Transverse colon (tissue), 4 donors: ENCODE measurements around the gene LCN12. TPM values are rescaled to one million over a fixed set of nuclear protein-coding genes. Genes with fewer than 3 reads are reported as not detected.

Source experiments
- DNase-seq: peaks from one replicate; pipeline ENCODE4 v3.0.0-alpha.2; 2019
- H3K27ac ChIP-seq, 4 donors: fragments of 200-600 bp; sonication (generic); 2 replicates each; pipeline ENCODE4 v1.5.1; 2016 to 2018; ENCODE audit warnings: inconsistent platforms in 4 of 4
- H3K27me3 ChIP-seq: fragments of 200-600 bp; sonication (generic); 2 replicates; pipeline ENCODE4 v1.5.1; 2017; ENCODE audit warnings: inconsistent platforms
- H3K36me3 ChIP-seq, 4 donors: fragments of 200-600 bp; sonication (generic); 2 replicates each; pipeline ENCODE4 v1.5.1; 2017 to 2019; ENCODE audit warnings: inconsistent platforms in 4 of 4
- H3K4me1 ChIP-seq, 4 donors: fragments of 200-600 bp; sonication (generic); 2 replicates each; pipeline ENCODE4 v1.5.1; 2017 to 2020; ENCODE audit warnings: inconsistent platforms in 4 of 4
- H3K4me3 ChIP-seq, 4 donors: fragments of 200-600 bp; sonication (generic); 1 replicate in 1 of 4; 2 replicates in 3 of 4; pipeline versions ENCODE4 v1.5.1 to v1.6.1; 2017 to 2019; ENCODE audit warnings: inconsistent platforms in 4 of 4
- H3K9me3 ChIP-seq, 2 donors: fragments of 200-600 bp; sonication (generic); 2 replicates each; pipeline ENCODE4 v1.5.1; 2017 to 2019; ENCODE audit warnings: inconsistent platforms in 2 of 2
- CTCF ChIP-seq, 5 experiments: fragments of 200-600 bp in 3 of 5; fragments of 450-650 bp in 2 of 5; sonication (generic) in 3 of 5; IDR thresholded peaks; 1 replicate in 2 of 5; 2 replicates in 3 of 5; pipeline ENCODE4 v1.5.1; 2016 to 2017; ENCODE audit warnings: antibody characterized with exemption in 5 of 5, inconsistent platforms in 3 of 5, mild to moderate bottlenecking in 2 of 5, moderate library complexity in 1 of 5
- EP300 ChIP-seq: sonication (generic); formaldehyde crosslinking; IDR thresholded peaks from one replicate; pipeline ENCODE4 v1.6.1; 2017; ENCODE audit warnings: antibody characterized with exemption, low read depth
- POLR2A ChIP-seq: fragments of 450-650 bp; IDR thresholded peaks from one replicate; pipeline ENCODE4 v1.6.1; 2016; ENCODE audit warnings: antibody characterized with exemption, mild to moderate bottlenecking, moderate library complexity
- POLR2AphosphoS5 ChIP-seq, 3 donors: sonication (generic); formaldehyde crosslinking; IDR thresholded peaks; one replicate each; pipeline ENCODE4 v1.6.1; 2016; ENCODE audit warnings: antibody characterized with exemption in 3 of 3
- WGBS, 2 donors: methylation state at CpG; one replicate each; pipeline ENCODE4 v1.1.5; 2018; ENCODE audit warnings: low coverage in 1 of 2; 5-methylcytosine and 5-hydroxymethylcytosine counted together
- in situ Hi-C, 4 donors: fragments of 200-750 bp; cut with MboI; loops; one replicate each; pipeline versions ENCODE4 v1.15.0 to v1.15.1; 2017; ENCODE audit warnings: low sequenced_read_pairs in 3 of 4, low pct_ligation_motif_present in 1 of 4, low pct_unique_long_range_greater_than_20kb in 1 of 4
- intact Hi-C: fragments of 100-400 bp; cut with DNase I; formaldehyde crosslinking; loops from one replicate; pipeline ENCODE4 v1.15.1; 2023; ENCODE audit warnings: low total_unique reads
- total RNA-seq, 4 donors: library from RNA; depleted of rRNA; stranded (reverse); fragments of >200 nt; gene quantifications; one replicate each; pipeline ENCODE4 v1.1.0, GENCODE V29; 2016

The LCN12 gene
- total RNA-seq, 4 donors from 2014 or later: 1.2 to 52.7 (median 5.5) TPM

- no peak overlapping the region for H3K4me3 ChIP-seq
- no peaks in the 10 kb centered on the region for H3K9me3 ChIP-seq
- H3K27ac ChIP-seq: no peak overlapping the region
- no peak for DNase-seq
- no peaks in the 10 kb centered on the region for H3K27me3 ChIP-seq
- intact Hi-C loops: no loop called here
- WGBS, 2 donors: 80 to 87% methylated on average over 1 of the region's 1 CpG
- H3K4me1 ChIP-seq: no peaks in the 10 kb centered on the region
- no peaks in the 10 kb centered on the region for H3K36me3 ChIP-seq
- in situ Hi-C loops: no loop called here
- TF ChIP-seq EP300: no peak
- TF ChIP-seq POLR2AphosphoS5 (IDR thresholded peaks at IDR 0.05): no peak
- TF ChIP-seq CTCF (IDR thresholded peaks at IDR 0.05): no peak
- TF ChIP-seq POLR2A: no peak
Observed at GRCh38 chr9:136957461-136957860, 5.4 kb downstream of the LCN12 start.

- TF ChIP-seq EP300: no peak
- no peak for TF ChIP-seq CTCF (IDR thresholded peaks at IDR 0.05)
- no peak for TF ChIP-seq POLR2AphosphoS5 (IDR thresholded peaks at IDR 0.05)
- TF ChIP-seq POLR2A: no peak
- DNase-seq: no peak
- H3K4me1 ChIP-seq: no peaks in the 10 kb centered on the region
- H3K9me3 ChIP-seq: no peaks in the 10 kb centered on the region
- in situ Hi-C loops (no loop called here), intact Hi-C loops (no loop called here)
- no peak overlapping the region for H3K4me3 ChIP-seq
- 91% methylated on average over 6 of the region's 6 CpGs; no CpG with 5 or more reads in 1 of the 2 donors for whole genome bisulfite sequencing, 2 donors
- no peaks in the 10 kb centered on the region for H3K27me3 ChIP-seq
- H3K27ac ChIP-seq: no peak overlapping the region
- no peaks in the 10 kb centered on the region for H3K36me3 ChIP-seq
Observed at GRCh38 chr9:136957901-136958300, 5.8 kb downstream of the LCN12 start.

- in situ Hi-C loops (no loop called here), intact Hi-C loops (no loop called here)
- Histone ChIP-seq H3K4me1 (no peaks in the 10 kb centered on the region), H3K36me3 (no peaks in the 10 kb centered on the region), H3K9me3 (no peaks in the 10 kb centered on the region), H3K27ac (no peak overlapping the region), H3K27me3 (no peaks in the 10 kb centered on the region), H3K4me3 (no peak overlapping the region)
- TF ChIP-seq CTCF (IDR thresholded peaks at IDR 0.05) (no peak), POLR2AphosphoS5 (IDR thresholded peaks at IDR 0.05) (no peak), POLR2A (no peak), EP300 (no peak)
- DNase-seq: no peak
- WGBS, 2 donors: 86% methylated on average over 7 of the region's 7 CpGs; no CpG with 5 or more reads in 1 of the 2 donors
Observed at GRCh38 chr9:136958473-136958872, 6.4 kb downstream of the LCN12 start.

GRCh38 chr9:136958898-136959850 is 7.1 kb downstream of the LCN12 start:
- WGBS, 2 donors: 85 to 100% methylated on average over 3 to 17 of the region's 28 CpGs
- intact Hi-C loops (no loop called here), in situ Hi-C loops (no loop called here)
- Histone ChIP-seq H3K4me3 (no peak overlapping the region), H3K27ac (no peak overlapping the region), H3K27me3 (no peaks in the 10 kb centered on the region), H3K36me3 (no peaks in the 10 kb centered on the region), H3K4me1 (peaks cover 0 to 3% (median 3%) of the 10 kb centered on the region in 4 donors), H3K9me3 (no peaks in the 10 kb centered on the region)
- DNase-seq: no peak
- TF ChIP-seq POLR2AphosphoS5 (IDR thresholded peaks at IDR 0.05) (no peak), EP300 (no peak), CTCF (IDR thresholded peaks at IDR 0.05) (no peak), POLR2A (no peak)
